ENCODE data around the gene CLIC4.

Gene CLIC4

DNA sequence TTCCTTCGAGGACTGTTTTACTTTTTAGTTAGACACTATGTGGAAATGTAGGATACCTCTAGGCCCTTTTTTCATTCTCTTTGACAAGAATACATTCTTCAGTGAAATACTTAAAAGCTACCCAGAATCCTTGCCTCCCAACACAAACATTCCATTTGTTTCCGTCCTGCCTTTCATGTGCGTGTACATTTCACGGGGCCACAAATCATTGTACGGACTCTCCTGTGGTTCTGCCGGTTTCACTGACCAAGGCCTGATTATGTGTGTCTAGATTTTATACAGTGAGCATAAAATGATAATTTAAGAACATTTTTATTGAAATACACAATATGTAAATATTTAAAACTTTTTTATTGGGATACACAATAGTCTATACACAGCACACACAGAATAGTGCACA lies 108.4 kb downstream of the CLIC4 start:
- H3K27ac ChIP-seq (ENCODE audit: insufficient read depth, low read length, poor library complexity, severe bottlenecking): no peak overlapping the region
- peaks cover 2% of the 10 kb centered on the region for H3K4me1 ChIP-seq (ENCODE audit: control insufficient read depth, insufficient read depth, low read length, poor library complexity, severe bottlenecking)
- no peak for DNase-seq
- H3K27me3 ChIP-seq (replicated peaks; ENCODE audit: control insufficient read depth, insufficient read depth, low read length, poor library complexity, severe bottlenecking): no peaks in the 10 kb centered on the region
- H3K36me3 ChIP-seq (ENCODE audit: control insufficient read depth, insufficient read depth, low read length): no peaks in the 10 kb centered on the region
- H3K4me3 ChIP-seq (ENCODE audit: insufficient read depth, low read depth, low read length, poor library complexity, severe bottlenecking): no peak overlapping the region
- H3K9me3 ChIP-seq (ENCODE audit: control insufficient read depth, low read length): no peaks in the 10 kb centered on the region

DNA sequence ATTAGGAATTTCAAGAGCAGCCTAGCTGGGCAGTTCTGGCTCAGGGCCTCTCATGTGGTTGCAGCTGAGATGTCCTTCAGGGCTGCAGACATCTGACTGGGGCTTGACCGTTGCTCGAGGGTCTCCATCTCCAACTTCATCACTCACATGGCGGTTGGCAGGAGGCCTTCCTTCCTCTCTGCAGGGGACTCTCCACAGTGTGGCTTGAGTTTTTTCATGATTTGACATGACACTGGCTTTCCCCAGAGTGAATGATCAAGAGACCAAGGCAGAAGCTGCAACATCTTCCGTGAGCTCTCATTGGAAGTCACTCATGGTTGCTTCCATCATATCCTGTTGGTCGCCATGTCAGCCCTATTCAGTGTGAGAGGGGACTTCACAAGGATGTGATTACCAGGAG lies 110.2 kb downstream of the CLIC4 start:
- Histone ChIP-seq H3K4me3 (ENCODE audit: insufficient read depth, low read depth, low read length, poor library complexity, severe bottlenecking) (no peak overlapping the region), H3K36me3 (ENCODE audit: control insufficient read depth, insufficient read depth, low read length) (no peaks in the 10 kb centered on the region), H3K9me3 (ENCODE audit: control insufficient read depth, low read length) (no peaks in the 10 kb centered on the region), H3K27ac (ENCODE audit: insufficient read depth, low read length, poor library complexity, severe bottlenecking) (no peak overlapping the region), H3K27me3 (replicated peaks; ENCODE audit: control insufficient read depth, insufficient read depth, low read length, poor library complexity, severe bottlenecking) (no peaks in the 10 kb centered on the region), H3K4me1 (ENCODE audit: control insufficient read depth, insufficient read depth, low read length, poor library complexity, severe bottlenecking) (no peaks in the 10 kb centered on the region)
- no peak for DNase-seq

DNA sequence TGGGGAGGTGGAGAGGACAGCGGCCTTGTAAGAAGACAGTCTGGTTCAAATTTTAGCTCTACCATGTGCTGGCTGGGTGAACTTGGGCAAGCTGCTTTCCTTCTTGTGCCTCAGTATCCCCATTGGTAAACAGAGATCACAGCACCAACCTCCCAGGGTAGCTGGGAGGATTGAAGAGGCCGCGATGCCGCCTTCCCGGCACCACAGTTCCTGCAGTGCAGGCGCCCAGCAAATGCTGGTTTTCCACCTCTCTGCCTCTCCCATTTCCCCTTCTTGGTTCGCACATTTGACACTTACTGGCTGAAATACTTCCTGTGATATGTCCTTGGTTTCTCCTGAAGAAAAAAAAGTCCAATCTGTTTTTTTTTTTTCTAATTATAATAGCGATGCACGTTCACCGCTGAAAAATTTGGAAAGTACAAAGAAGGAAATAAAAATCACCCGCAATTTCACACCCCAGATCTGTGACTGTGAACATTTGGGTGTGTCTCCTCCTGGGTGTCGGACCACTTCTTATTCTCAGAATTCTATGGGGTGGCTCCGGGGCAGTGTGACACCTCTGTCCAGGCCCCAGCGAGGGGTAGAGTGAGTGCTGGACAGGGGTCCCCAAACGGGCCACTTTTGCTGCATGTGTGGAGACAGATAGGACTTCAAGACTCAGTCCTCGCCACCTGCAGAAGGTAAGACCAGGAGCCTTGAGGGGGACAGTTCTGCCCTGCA lies 111.7 kb downstream of the CLIC4 start:
- no peak overlapping the region for H3K27ac ChIP-seq (ENCODE audit: insufficient read depth, low read length, poor library complexity, severe bottlenecking)
- no peaks in the 10 kb centered on the region for H3K9me3 ChIP-seq (ENCODE audit: control insufficient read depth, low read length)
- H3K36me3 ChIP-seq (ENCODE audit: control insufficient read depth, insufficient read depth, low read length): no peaks in the 10 kb centered on the region
- DNase-seq: no peak
- H3K4me3 ChIP-seq (ENCODE audit: insufficient read depth, low read depth, low read length, poor library complexity, severe bottlenecking): no peak overlapping the region
- H3K4me1 ChIP-seq (ENCODE audit: control insufficient read depth, insufficient read depth, low read length, poor library complexity, severe bottlenecking): no peaks in the 10 kb centered on the region
- H3K27me3 ChIP-seq (replicated peaks; ENCODE audit: control insufficient read depth, insufficient read depth, low read length, poor library complexity, severe bottlenecking): no peaks in the 10 kb centered on the region

DNA sequence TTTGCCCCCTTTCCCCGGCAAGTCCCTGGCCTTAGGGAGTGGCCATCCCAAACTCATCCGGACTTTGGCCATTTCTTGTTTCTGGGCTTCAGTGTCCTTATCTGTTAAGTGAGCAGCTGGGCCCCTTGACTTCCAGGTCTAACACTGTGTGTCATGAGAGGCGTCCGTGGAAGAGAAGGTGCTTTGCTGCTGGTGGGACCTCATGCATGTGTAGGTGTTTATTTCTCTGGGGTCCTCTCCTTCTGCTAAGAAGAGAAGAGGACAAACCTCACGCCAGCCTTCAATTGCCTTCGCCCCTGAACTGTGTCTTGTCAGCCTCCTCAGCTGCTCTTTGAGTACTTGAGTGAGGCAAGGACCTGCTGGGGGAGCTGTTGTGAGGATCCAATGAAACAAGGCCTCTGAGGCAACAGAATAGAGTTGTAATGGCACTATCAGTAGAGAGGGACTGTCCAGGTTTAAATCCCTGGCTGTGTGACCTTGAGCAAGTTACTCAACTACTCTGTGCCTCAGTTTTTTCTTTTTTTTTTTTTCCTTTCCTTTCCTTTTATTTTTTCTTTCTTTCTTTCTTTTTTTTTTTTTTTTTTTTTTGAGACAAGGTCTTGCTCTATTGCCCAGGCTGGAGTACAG lies 112.4 kb downstream of the CLIC4 start:
- H3K9me3 ChIP-seq (ENCODE audit: control insufficient read depth, low read length): no peaks in the 10 kb centered on the region
- H3K27ac ChIP-seq (ENCODE audit: insufficient read depth, low read length, poor library complexity, severe bottlenecking): no peak overlapping the region
- no peaks in the 10 kb centered on the region for H3K27me3 ChIP-seq (replicated peaks; ENCODE audit: control insufficient read depth, insufficient read depth, low read length, poor library complexity, severe bottlenecking)
- no peaks in the 10 kb centered on the region for H3K4me1 ChIP-seq (ENCODE audit: control insufficient read depth, insufficient read depth, low read length, poor library complexity, severe bottlenecking)
- no peak for DNase-seq
- H3K36me3 ChIP-seq (ENCODE audit: control insufficient read depth, insufficient read depth, low read length): no peaks in the 10 kb centered on the region
- H3K4me3 ChIP-seq (ENCODE audit: insufficient read depth, low read depth, low read length, poor library complexity, severe bottlenecking): no peak overlapping the region

DNA sequence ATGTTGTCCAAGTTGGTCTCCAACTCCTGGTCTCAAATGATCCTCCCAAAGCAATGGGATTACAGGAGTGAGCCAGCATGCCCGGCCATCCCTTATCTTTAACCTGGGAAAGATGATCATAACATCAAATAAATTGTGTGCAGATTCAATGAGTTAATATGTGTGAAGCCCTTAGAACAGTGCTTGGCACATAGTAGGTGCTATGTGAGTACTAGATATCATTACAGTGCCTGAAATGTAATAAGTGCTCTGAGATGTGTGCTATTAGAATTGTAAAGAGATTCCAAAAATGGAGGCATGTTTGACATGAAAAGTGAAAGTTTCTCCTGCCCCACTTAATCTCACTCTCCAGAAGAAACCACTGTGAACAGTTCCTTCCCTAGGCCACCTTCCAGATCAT lies 113.0 kb downstream of the CLIC4 start:
- DNase-seq: no peak
- no peaks in the 10 kb centered on the region for H3K36me3 ChIP-seq (ENCODE audit: control insufficient read depth, insufficient read depth, low read length)
- no peak overlapping the region for H3K4me3 ChIP-seq (ENCODE audit: insufficient read depth, low read depth, low read length, poor library complexity, severe bottlenecking)
- H3K4me1 ChIP-seq (ENCODE audit: control insufficient read depth, insufficient read depth, low read length, poor library complexity, severe bottlenecking): no peaks in the 10 kb centered on the region
- no peak overlapping the region for H3K27ac ChIP-seq (ENCODE audit: insufficient read depth, low read length, poor library complexity, severe bottlenecking)
- H3K9me3 ChIP-seq (ENCODE audit: control insufficient read depth, low read length): no peaks in the 10 kb centered on the region
- H3K27me3 ChIP-seq (replicated peaks; ENCODE audit: control insufficient read depth, insufficient read depth, low read length, poor library complexity, severe bottlenecking): no peaks in the 10 kb centered on the region

DNA sequence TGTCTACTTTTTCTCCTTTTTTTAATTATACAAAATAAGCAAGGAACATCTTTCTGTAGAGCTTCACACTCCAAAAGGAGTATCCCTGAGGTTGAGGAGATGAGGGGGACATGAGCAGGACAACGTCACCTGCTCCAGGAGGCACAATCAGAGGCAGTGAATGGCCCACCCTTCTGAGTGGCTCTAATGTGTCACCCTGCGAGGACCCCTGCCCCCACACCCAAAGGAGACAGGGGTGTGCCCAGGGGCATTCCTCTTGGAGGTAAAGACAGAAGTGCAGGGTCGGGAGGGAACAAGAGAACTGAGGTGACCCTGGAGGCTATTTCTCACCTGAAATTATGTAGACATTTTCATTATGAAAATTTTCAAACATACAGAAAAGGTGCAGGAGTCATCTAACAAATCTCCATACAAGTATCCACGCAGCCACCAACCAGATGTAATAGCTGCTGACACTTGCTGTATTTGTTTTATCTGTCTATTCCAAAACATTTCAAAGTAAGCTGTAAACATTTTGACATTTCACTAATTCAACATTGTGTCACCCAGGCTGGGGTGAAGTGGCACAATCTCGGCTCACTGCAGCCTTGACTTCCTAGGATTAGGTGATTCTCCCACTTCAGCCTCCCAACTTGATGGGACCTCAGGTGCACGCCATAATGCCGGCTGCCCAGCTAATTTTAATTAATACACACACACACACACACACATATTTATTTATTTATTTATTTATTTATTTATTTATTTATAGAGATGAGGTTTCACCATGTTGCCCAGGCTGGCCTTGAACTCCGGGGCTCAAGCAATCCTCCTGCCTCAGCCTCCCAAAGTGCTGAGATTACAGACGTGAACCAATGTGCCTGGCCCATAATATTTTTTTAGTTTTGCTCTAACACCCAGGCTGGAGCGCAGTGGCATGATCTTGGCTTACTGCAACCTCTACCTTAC lies 114.1 kb downstream of the CLIC4 start:
- DNase-seq: no peak
- no peak overlapping the region for H3K27ac ChIP-seq (ENCODE audit: insufficient read depth, low read length, poor library complexity, severe bottlenecking)

DNA sequence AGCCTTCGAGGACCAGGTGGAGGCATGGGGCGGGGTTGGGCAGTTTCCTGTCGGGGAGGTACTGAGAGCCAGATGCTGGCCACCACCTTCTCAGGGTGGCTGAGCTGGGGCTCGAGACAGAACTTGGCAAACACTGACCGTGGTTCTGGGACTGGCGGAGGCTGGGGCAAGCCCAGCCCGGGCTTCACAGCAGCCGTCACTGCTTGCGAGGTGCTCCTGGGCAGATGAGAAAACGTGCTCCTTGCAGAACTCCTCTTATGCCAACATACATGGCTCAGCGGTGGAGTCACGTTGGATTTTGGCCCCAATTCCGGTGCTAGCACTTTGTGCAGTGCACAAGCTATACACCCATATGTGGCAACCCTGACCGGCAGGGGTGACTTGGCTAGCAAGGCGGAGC lies 115.6 kb downstream of the CLIC4 start:
- no peak overlapping the region for H3K4me3 ChIP-seq (ENCODE audit: insufficient read depth, low read depth, low read length, poor library complexity, severe bottlenecking)
- no peaks in the 10 kb centered on the region for H3K27me3 ChIP-seq (replicated peaks; ENCODE audit: control insufficient read depth, insufficient read depth, low read length, poor library complexity, severe bottlenecking)
- no peaks in the 10 kb centered on the region for H3K9me3 ChIP-seq (ENCODE audit: control insufficient read depth, low read length)
- no peak overlapping the region for H3K27ac ChIP-seq (ENCODE audit: insufficient read depth, low read length, poor library complexity, severe bottlenecking)
- H3K36me3 ChIP-seq (ENCODE audit: control insufficient read depth, insufficient read depth, low read length): no peaks in the 10 kb centered on the region
- DNase-seq: no peak
- no peaks in the 10 kb centered on the region for H3K4me1 ChIP-seq (ENCODE audit: control insufficient read depth, insufficient read depth, low read length, poor library complexity, severe bottlenecking)

More for the DNA sequence above, 114.1 kb downstream of the CLIC4 start:
- no peaks in the 10 kb centered on the region for H3K36me3 ChIP-seq (ENCODE audit: control insufficient read depth, insufficient read depth, low read length)
- H3K4me3 ChIP-seq (ENCODE audit: insufficient read depth, low read depth, low read length, poor library complexity, severe bottlenecking): no peak overlapping the region
- H3K4me1 ChIP-seq (ENCODE audit: control insufficient read depth, insufficient read depth, low read length, poor library complexity, severe bottlenecking): no peaks in the 10 kb centered on the region
- no peaks in the 10 kb centered on the region for H3K9me3 ChIP-seq (ENCODE audit: control insufficient read depth, low read length)
- H3K27me3 ChIP-seq (replicated peaks; ENCODE audit: control insufficient read depth, insufficient read depth, low read length, poor library complexity, severe bottlenecking): no peaks in the 10 kb centered on the region

DNA sequence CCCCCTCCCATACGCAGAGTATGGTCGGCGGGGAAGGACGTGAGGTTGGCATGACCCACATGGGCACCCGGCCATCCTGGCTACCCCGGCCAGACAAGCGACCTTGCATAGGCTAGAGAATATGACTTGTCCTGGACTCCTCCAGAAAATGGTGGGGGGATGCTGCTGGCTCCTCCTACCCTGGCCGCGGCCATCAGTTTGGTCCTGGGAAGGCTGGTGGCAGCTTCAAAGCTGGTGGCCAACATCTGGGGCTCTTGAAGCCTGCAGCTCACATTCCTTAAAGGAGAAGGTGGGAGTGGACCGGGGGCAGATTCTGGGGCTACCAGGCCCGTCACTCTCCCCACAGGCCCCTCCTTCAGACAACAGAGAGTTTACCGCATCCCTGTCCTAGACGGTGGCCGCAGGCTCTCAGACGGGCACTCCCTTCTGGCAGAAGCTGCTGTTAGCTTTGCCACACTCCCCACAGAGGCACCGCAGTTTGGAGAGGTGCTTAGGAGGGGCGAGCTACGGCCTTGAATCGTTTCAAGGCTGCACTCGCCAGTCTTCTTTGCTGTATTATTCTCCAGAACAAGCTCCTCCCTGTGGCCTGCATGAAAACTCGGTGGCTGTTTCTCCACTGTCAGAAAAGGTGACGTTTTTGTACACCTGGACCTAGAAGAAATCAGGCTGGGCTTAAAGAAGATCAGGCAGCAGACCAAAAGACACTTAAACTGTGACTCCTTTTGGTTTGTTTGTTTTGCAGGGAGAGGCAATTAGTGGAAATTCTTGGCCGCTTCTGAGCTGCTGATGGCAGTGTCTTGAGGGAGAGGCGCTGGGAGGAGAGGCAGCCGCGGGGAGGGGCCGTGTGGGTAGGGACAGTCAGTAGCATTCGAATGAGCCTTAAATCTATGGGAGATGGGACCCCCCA lies 116.8 kb downstream of the CLIC4 start:
- Histone ChIP-seq H3K9me3 (ENCODE audit: control insufficient read depth, low read length) (no peaks in the 10 kb centered on the region), H3K36me3 (ENCODE audit: control insufficient read depth, insufficient read depth, low read length) (no peaks in the 10 kb centered on the region), H3K27ac (ENCODE audit: insufficient read depth, low read length, poor library complexity, severe bottlenecking) (no peak overlapping the region), H3K27me3 (replicated peaks; ENCODE audit: control insufficient read depth, insufficient read depth, low read length, poor library complexity, severe bottlenecking) (no peaks in the 10 kb centered on the region), H3K4me3 (ENCODE audit: insufficient read depth, low read depth, low read length, poor library complexity, severe bottlenecking) (no peak overlapping the region), H3K4me1 (ENCODE audit: control insufficient read depth, insufficient read depth, low read length, poor library complexity, severe bottlenecking) (no peaks in the 10 kb centered on the region)
- DNase-seq: no peak

DNA sequence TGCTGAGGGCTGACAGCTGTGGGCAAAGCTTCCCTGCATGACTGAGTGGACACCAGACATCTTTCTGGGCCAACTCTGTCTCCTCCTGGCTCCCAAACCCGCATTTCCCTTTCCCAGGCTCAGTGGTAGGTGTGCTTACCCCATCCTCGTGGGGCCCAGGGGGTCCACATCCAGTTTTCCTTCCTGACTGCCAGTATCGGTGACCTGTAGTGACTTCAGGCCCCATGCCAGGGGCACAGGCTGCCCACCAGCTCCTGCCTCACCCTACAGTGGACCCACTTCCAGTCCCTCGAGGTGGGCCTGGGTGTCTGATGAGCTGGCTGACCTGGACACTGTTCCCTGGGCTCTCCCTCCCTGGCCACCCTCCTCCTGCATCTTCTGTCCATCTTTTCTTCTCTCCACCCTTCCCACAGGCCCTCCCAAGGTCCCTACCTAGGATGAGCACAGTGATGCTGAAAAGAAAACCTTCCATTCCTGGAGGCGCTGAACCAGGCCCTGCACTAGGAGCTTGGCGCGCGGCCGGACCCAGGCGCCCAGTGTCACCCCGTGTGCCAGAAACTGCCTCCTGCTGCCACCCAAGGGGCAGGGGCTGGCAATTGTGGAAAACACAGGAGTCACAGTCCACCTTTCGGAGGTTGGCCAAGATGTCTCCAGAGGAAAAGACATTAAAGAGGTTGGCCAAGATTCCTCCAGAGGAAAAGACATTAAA lies 117.7 kb downstream of the CLIC4 start:
- Histone ChIP-seq H3K9me3 (ENCODE audit: control insufficient read depth, low read length) (no peaks in the 10 kb centered on the region), H3K36me3 (ENCODE audit: control insufficient read depth, insufficient read depth, low read length) (no peaks in the 10 kb centered on the region), H3K4me1 (ENCODE audit: control insufficient read depth, insufficient read depth, low read length, poor library complexity, severe bottlenecking) (no peaks in the 10 kb centered on the region), H3K27ac (ENCODE audit: insufficient read depth, low read length, poor library complexity, severe bottlenecking) (no peak overlapping the region), H3K4me3 (ENCODE audit: insufficient read depth, low read depth, low read length, poor library complexity, severe bottlenecking) (no peak overlapping the region), H3K27me3 (replicated peaks; ENCODE audit: control insufficient read depth, insufficient read depth, low read length, poor library complexity, severe bottlenecking) (no peaks in the 10 kb centered on the region)
- DNase-seq: no peak
